Esophagus muscularis mucosa (tissue), 4 donors: Measurements from ENCODE around the gene IGDCC3. TPM values are rescaled to one million over a fixed set of nuclear protein-coding genes. Genes with fewer than 3 reads are reported as not detected.

Experiments used
- DNase-seq: peaks from one replicate; pipeline ENCODE4 v3.0.0-alpha.2; 2017; ENCODE audit errors: extremely low spot score
- H3K27ac ChIP-seq, 4 donors: fragments of 200-600 bp; sonication (generic); replicated peaks in 1 of 4; 1 replicate in 3 of 4; 2 replicates in 1 of 4; pipeline ENCODE4 v1.5.1; 2016 to 2019; ENCODE audit warnings: mild to moderate bottlenecking in 1 of 4
- H3K27me3 ChIP-seq, 4 donors: fragments of 200-600 bp; sonication (generic); one replicate each; pipeline versions ENCODE4 v1.5.1 to v1.6.0; 2016 to 2019
- H3K36me3 ChIP-seq, 4 donors: fragments of 200-600 bp; sonication (generic); one replicate each; pipeline ENCODE4 v1.5.1; 2016 to 2019
- H3K4me1 ChIP-seq, 4 donors: fragments of 200-600 bp; sonication (generic); one replicate each; pipeline ENCODE4 v1.5.1; 2016 to 2019
- H3K4me3 ChIP-seq, 4 donors: fragments of 200-600 bp; sonication (generic); 1 replicate in 2 of 4; 2 replicates in 2 of 4; pipeline ENCODE4 v1.5.1; 2016 to 2019; ENCODE audit warnings: mild to moderate bottlenecking in 4 of 4, moderate library complexity in 1 of 4
- H3K9me3 ChIP-seq, 4 donors: fragments of 200-600 bp; sonication (generic); 1 replicate in 3 of 4; 2 replicates in 1 of 4; pipeline ENCODE4 v1.5.1; 2016 to 2019
- EP300 ChIP-seq: sonication (generic); formaldehyde crosslinking; IDR thresholded peaks from one replicate; pipeline ENCODE4 v1.6.1; 2017; ENCODE audit warnings: antibody characterized with exemption
- POLR2A ChIP-seq: fragments of 450-650 bp; IDR thresholded peaks from one replicate; pipeline ENCODE4 v1.6.1; 2017; ENCODE audit warnings: antibody characterized with exemption, moderate library complexity, mild to moderate bottlenecking, low read depth
- POLR2AphosphoS5 ChIP-seq, 2 donors: sonication (generic); formaldehyde crosslinking; IDR thresholded peaks; one replicate each; pipeline ENCODE4 v1.6.1; 2017; ENCODE audit warnings: antibody characterized with exemption in 2 of 2
- WGBS: methylation state at CpG from one replicate; pipeline ENCODE4 v1.1.5; 2018; 5-methylcytosine and 5-hydroxymethylcytosine counted together
- intact Hi-C: fragments of 100-400 bp; cut with DNase I; formaldehyde crosslinking; loops from one replicate; pipeline ENCODE4 v1.15.1; 2023
- total RNA-seq, 4 donors: library from RNA; depleted of rRNA; stranded (reverse); fragments of >200 nt; gene quantifications; one replicate each; pipeline versions ENCODE4 v1.1.0 to v1.2.1, GENCODE V29; 2016
- TF ChIP-seq, protein P1 (sequence below), 3 experiments: fragments of 200-600 bp in 2 of 3; fragments of 450-650 bp in 1 of 3; sonication (generic) in 2 of 3; IDR thresholded peaks; one replicate each; pipeline ENCODE4 v1.5.1; 2017 to 2019; ENCODE audit warnings: antibody characterized with exemption in 3 of 3, mild to moderate bottlenecking in 2 of 3, moderate library complexity in 1 of 3

IGDCC3 gene
- total RNA-seq, 4 donors from 2014 or later: 0.17 TPM; not detected in 3

DNA sequence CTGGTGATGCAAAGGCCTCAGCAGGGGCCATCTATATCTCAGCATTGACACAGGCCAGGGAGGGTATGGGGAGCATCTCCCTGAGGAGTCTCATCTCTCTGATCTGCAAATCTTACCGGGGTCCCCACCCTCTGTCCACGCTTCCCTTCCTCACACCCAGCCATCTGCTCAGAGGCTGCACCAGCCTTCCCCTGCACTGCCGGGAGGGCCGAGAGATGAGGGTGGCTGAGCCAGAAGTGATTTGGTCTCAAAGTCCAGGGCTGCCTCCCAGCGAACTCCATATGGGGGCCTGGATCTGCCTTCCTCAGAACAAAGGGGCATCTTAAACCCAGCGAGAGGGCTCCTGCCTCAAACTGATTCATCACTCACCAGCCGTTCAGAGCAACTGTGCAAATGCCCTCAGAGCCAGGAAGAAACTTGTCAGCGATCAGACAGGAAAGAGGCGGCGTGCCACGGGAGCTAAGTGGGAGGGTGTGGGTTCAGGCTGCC lies 4.6 kb downstream of the IGDCC3 start:
- 64% methylated on average over 8 of the region's 11 CpGs for WGBS

GRCh38 chr15:65372787-65373067 lies 5.1 kb downstream of the IGDCC3 start:
- H3K4me3 ChIP-seq: no peak overlapping the region
- peaks cover 9 to 19% (median 15%) of the 10 kb centered on the region in 4 donors for H3K4me1 ChIP-seq
- TF ChIP-seq POLR2AphosphoS5 (IDR thresholded peaks at IDR 0.05) (no peak), POLR2A (no peak), EP300 (no peak)
- TF ChIP-seq, protein P1, sequence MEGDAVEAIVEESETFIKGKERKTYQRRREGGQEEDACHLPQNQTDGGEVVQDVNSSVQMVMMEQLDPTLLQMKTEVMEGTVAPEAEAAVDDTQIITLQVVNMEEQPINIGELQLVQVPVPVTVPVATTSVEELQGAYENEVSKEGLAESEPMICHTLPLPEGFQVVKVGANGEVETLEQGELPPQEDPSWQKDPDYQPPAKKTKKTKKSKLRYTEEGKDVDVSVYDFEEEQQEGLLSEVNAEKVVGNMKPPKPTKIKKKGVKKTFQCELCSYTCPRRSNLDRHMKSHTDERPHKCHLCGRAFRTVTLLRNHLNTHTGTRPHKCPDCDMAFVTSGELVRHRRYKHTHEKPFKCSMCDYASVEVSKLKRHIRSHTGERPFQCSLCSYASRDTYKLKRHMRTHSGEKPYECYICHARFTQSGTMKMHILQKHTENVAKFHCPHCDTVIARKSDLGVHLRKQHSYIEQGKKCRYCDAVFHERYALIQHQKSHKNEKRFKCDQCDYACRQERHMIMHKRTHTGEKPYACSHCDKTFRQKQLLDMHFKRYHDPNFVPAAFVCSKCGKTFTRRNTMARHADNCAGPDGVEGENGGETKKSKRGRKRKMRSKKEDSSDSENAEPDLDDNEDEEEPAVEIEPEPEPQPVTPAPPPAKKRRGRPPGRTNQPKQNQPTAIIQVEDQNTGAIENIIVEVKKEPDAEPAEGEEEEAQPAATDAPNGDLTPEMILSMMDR (IDR thresholded peaks at IDR 0.05): no peak
- no peaks in the 10 kb centered on the region for H3K9me3 ChIP-seq
- H3K27ac ChIP-seq: no peak overlapping the region
- 83% methylated on average over 4 of the region's 4 CpGs for WGBS
- intact Hi-C loops: no loop called here
- no peaks in the 10 kb centered on the region for H3K36me3 ChIP-seq
- H3K27me3 ChIP-seq: peaks cover 0 to 62% (median 15%) of the 10 kb centered on the region in 4 donors
- DNase-seq: no peak

More for the DNA sequence above, 4.6 kb downstream of the IGDCC3 start:
- Histone ChIP-seq H3K27me3 (peaks cover 0 to 67% (median 18%) of the 10 kb centered on the region in 4 donors), H3K9me3 (no peaks in the 10 kb centered on the region), H3K4me1 (peaks cover 13 to 23% (median 19%) of the 10 kb centered on the region in 4 donors), H3K4me3 (no peak overlapping the region), H3K27ac (no peak overlapping the region), H3K36me3 (no peaks in the 10 kb centered on the region)
- DNase-seq: no peak
- no peak for TF ChIP-seq POLR2A
- TF ChIP-seq POLR2AphosphoS5 (IDR thresholded peaks at IDR 0.05): no peak
- TF ChIP-seq, protein P1 (IDR thresholded peaks at IDR 0.05): no peak
- no peak for TF ChIP-seq EP300
- intact Hi-C loops: no loop called here

DNA sequence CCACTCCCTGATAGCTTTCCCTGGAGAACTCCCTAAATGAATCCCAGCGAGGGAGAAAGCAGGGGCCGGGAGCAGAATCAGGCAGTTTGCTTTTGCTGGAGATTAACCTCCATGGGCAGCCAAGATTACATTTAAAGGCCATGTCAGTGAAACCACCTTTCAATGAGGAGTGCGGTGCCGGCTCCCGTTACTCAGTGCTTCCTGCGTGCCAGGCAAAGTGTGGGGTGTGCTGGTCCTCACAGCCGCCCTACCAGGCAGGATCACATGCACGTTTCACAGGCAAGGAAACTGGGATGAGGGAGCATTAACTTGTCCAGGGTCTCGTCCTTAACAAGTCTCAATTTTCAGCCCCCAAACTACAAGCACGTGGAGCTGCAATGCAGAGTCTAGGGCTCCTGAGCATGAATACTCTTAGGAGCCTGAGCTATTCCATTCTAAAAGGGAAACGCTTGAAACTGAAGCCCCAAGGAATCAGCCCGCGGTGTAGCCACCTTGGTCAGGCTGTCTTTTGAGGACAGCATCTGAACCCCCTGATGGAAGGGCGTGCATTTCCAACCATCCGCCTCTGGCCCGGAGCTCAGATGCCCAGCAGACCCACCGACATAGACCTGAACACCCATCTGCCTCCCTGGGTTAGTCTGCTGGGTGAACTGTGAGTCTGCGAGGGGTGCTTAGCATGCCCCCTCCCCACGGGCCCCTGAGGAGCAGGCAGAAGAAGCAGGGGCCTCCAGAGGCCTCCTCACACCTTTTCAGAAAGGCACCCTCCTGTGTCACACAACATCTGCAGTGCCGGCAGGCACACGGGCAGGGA lies 5.6 kb downstream of the IGDCC3 start:
- DNase-seq: no peak
- H3K4me3 ChIP-seq: no peak overlapping the region
- WGBS: 96% methylated on average over 16 of the region's 21 CpGs
- intact Hi-C loops: no loop called here
- H3K27ac ChIP-seq: no peak overlapping the region
- TF ChIP-seq, protein P1 (IDR thresholded peaks at IDR 0.05): no peak
- no peak for TF ChIP-seq POLR2A
- TF ChIP-seq POLR2AphosphoS5 (IDR thresholded peaks at IDR 0.05): no peak
- TF ChIP-seq EP300: no peak
- peaks cover 0 to 57% (median 15%) of the 10 kb centered on the region in 4 donors for H3K27me3 ChIP-seq
- H3K4me1 ChIP-seq: peaks cover 9 to 13% (median 11%) of the 10 kb centered on the region in 4 donors
- no peaks in the 10 kb centered on the region for H3K9me3 ChIP-seq
- H3K36me3 ChIP-seq: no peaks in the 10 kb centered on the region

- no peaks in the 10 kb centered on the region for H3K36me3 ChIP-seq
- intact Hi-C loops: no loop called here
- no peak for DNase-seq
- peaks cover 0 to 44% (median 10%) of the 10 kb centered on the region in 4 donors for H3K27me3 ChIP-seq
- no peak overlapping the region for H3K4me3 ChIP-seq
- no peak overlapping the region for H3K27ac ChIP-seq
- no peaks in the 10 kb centered on the region for H3K9me3 ChIP-seq
- TF ChIP-seq POLR2AphosphoS5 (IDR thresholded peaks at IDR 0.05) (no peak), EP300 (no peak), POLR2A (no peak)
- TF ChIP-seq, protein P1 (IDR thresholded peaks at IDR 0.05): no peak
- peaks cover 0 to under 1% (median 0%) of the 10 kb centered on the region in 4 donors for H3K4me1 ChIP-seq
Measured at GRCh38 chr15:65370885-65371284, 6.9 kb downstream of the IGDCC3 start.
